PC-3 (cell line): Measurements from ENCODE around the gene TJAP1.

Source experiments
- CTCF ChIP-seq: fragments of 300-600 bp; sonication (generic); conservative IDR thresholded peaks from 2 replicates; pipeline ENCODE4 v1.5.1; 2017; ENCODE audit warnings: antibody characterized with exemption, low read depth, mild to moderate bottlenecking, low read length
- EZH2 ChIP-seq: fragments of 300-600 bp; sonication (generic); IDR thresholded peaks from one replicate; pipeline ENCODE4 v1.6.1; 2017; ENCODE audit warnings: antibody characterized with exemption, mild to moderate bottlenecking, low read length; ENCODE audit not compliant: unreplicated experiment

GRCh38 chr6:43489277-43490072 is 12.1 kb downstream of the TJAP1 start:
- TF ChIP-seq CTCF (no peak), EZH2 (no peak)
